HG02973 (cell line): ENCODE measurements around the gene ATP10A.

Experiments
- ATAC-seq: cut with Tn5 transposase; IDR thresholded peaks from one replicate; pipeline ENCODE4 v1.9.1; 2021; ENCODE audit warnings: moderate library complexity; ENCODE audit not compliant: unreplicated experiment

Gene ATP10A

GRCh38 chr15:25727116-25727515, 136.0 kb downstream of the ATP10A start:
- ATAC-seq = no peak

- ATAC-seq = no peak
Measured at GRCh38 chr15:25725758-25726157, 137.4 kb downstream of the ATP10A start.

- no peak for ATAC-seq
Measured at GRCh38 chr15:25724899-25725298, 138.2 kb downstream of the ATP10A start.

GRCh38 chr15:25721605-25721955, 141.5 kb downstream of the ATP10A start:
- ATAC-seq = no peak

GRCh38 chr15:25719101-25719985, 143.8 kb downstream of the ATP10A start:
- ATAC-seq = no peak

- ATAC-seq = no peak
Measured at GRCh38 chr15:25718597-25718996, 144.5 kb downstream of the ATP10A start.

GRCh38 chr15:25718169-25718536, 145.0 kb downstream of the ATP10A start:
- no peak for ATAC-seq

GRCh38 chr15:25717457-25718168, 145.5 kb downstream of the ATP10A start:
- ATAC-seq = no peak

GRCh38 chr15:25717127-25717456, 146.0 kb downstream of the ATP10A start:
- ATAC-seq = no peak

- ATAC-seq = no peak
Measured at GRCh38 chr15:25716414-25717126, 146.6 kb downstream of the ATP10A start.

- ATAC-seq = no peak
Measured at GRCh38 chr15:25715536-25716413, 147.4 kb downstream of the ATP10A start.

GRCh38 chr15:25714538-25714840, 148.6 kb downstream of the ATP10A start:
- no peak for ATAC-seq

GRCh38 chr15:25713736-25714537, 149.2 kb downstream of the ATP10A start:
- ATAC-seq = no peak

GRCh38 chr15:25712961-25713355, 150.2 kb downstream of the ATP10A start:
- ATAC-seq = no peak

- ATAC-seq = no peak
Measured at GRCh38 chr15:25712192-25712960, 150.8 kb downstream of the ATP10A start.

- no peak for ATAC-seq
Measured at GRCh38 chr15:25711691-25712090, 151.4 kb downstream of the ATP10A start.

GRCh38 chr15:25711164-25711563, 152.0 kb downstream of the ATP10A start:
- ATAC-seq = no peak

- no peak for ATAC-seq
Measured at GRCh38 chr15:25710184-25710583, 152.9 kb downstream of the ATP10A start.

GRCh38 chr15:25709437-25710159, 153.5 kb downstream of the ATP10A start:
- no peak for ATAC-seq
